Measurements from ENCODE around the gene SLC47A2. TPM values are rescaled to one million over a fixed set of nuclear protein-coding genes. Genes with fewer than 3 reads are reported as not detected.

SLC47A2 gene
- polyA plus RNA-seq, 1 donor: 0.27 TPM

DNA sequence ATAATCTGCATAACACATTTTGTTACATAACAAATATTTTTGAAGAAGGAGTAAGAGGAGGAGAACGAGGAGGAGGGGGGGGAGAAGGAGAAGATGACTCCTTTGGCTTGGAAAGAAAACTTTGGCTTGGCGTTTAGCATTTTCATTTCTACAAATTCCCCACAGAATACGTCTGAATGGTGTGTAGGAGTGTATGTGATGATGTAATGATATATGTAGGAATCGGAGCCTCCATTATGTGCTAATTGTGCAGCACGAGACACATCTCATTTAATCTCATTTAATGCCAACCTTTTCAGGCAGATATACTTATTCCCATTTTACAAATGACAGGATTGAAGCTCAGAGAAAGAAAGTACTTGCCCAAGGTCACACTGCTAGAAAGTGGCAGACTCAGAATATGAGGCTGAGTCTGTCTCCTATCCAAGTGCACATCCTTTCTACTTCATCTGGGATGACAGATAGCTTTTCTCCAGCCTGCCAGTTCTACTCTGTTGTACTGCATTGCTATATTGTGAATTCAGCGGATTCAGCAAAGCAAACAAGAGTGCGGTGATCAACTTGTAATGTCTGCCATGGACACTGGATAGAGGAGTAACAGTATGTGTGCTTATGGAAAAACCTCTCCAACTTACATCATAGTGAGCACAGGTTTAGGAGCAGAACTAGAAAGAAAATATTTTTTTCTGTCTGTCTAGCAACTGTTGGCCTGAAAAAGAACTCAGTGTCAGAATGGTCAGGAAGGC is 10.4 kb upstream of the SLC47A2 start:
- DNase-seq: no peak

DNA sequence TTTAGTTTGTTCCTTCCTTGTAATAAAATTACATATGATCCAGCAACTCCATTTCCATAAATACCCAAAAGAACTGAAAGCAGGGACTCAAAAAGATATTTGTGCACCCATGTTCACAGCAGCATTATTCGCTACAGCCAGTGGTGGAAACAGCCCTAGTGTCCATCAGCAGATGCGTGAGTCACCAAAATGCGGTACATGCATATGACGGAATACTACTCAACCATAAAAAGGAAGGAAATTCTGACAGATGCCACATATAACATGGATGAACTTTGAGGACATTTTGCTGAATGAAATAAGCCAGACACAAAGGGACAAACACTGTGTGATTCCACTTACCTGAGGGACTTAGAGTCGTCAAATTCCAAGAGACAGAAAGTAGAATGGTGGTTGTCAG is 9.1 kb upstream of the SLC47A2 start:
- no peak for DNase-seq

DNA sequence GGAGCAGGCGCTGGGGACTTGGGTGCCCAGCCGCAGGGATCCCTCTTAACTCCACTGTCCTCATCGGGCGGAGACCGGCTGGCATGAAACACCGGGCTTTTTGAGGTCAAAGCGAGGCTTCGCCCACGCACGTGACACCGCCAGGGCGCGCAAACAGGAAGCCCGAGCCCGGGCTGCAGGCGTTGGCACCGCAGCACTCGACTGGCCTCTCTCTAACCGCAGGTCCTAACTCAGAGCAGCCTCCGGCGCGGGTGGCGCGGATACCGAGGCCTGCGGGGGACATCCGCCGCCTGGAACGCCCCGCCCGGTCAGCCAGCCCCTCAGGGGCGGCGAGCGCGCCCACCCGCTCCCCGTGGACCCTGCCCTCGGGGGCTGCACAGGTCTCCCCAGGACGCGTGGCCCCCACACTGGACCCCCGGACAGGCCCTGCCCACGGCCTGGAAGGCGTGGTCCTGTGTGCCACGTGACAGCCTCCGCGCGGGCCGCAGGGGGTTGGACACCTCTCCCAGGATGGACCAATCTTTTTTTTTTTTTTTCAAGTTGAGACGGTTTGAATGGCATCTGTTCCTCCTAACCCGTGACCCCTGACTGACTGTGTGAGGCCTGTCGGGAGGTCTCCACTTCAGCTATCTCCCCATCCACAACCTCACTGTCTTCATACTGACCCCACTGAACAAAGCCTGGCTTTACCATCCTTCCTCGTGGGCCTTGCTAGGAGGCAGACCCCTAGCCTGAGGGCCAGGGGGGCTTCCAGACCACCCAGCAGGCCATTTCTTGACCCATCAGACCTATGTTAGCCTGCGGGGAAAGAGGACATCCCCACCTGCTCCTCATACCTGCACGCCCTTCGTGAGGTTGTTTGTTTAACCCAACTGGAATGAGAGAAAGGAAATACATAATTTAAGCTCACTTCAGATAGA is 8.4 kb upstream of the SLC47A2 start:
- DNase-seq: no peak

DNA sequence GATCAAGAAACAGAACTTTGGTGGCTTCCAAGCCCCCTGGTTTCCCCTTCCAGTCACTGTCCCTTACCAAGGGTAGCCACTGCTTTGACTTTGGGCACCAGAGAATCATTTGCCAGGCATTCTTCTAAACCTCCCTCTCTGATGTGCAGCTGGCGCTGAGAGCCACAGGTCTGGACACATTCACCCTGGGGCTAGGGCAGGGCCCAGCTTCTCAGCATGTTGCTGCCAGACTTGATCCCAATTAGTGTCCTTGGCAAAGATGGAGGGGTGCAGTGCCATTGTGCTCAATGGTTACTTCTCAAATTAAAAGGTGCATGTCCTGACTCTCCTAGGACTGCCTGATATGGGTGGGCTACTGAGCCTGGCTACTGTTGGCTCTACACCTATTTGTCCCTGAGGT is 7.6 kb upstream of the SLC47A2 start:
- no peak for DNase-seq

DNA sequence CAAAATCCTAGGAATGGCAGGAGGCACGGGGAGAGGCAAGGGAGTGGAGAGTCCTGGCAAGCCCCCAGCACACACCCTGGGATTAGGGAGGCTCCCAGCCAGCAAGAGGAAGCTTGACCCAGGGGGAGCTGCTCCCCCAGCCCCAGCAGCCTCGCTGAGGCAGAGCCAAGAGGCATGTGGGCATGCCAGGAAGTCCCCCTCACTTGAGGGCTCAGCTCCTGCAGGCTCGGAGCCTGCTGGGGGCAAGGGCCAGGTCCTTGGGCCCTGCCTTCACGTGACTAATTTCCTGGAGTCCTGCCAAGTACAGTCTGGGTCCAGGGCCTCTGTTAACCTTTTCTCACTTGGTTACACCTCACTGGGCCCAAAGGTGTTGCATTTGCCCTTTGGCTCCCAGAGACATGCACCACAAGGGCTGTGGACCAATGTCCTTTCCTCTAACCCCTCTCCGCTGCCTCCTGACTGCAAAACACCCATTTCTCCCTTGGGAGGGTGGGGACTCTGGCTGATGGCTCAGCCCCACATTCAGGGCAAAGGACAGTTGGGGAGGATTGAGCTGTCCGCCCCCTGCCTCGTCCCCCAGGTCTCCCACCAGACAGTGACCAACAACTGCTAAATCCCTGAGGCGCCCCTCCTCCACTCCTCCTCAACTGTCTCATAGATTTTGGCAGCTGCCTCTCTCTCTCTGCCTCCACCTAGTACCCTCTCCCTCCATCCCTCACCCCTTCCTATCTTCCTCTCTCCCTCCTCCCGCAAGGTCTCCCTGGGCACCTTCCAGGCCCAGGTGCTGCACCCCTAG is 4.4 kb upstream of the SLC47A2 start:
- no peak for DNase-seq

DNA sequence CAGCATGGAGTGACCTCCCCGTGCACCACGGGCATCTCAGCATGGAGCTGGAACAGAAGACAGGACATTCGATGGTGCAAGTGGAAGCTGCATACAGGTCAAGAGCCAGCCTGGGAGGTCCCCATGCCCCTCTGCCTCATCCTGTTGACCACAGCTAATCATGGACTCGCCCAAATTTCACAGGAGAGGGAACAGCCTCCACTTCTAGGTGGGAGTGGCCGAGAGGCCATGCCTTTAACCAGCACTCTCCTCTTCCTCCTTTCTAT is 3.8 kb upstream of the SLC47A2 start:
- DNase-seq: no peak

DNA sequence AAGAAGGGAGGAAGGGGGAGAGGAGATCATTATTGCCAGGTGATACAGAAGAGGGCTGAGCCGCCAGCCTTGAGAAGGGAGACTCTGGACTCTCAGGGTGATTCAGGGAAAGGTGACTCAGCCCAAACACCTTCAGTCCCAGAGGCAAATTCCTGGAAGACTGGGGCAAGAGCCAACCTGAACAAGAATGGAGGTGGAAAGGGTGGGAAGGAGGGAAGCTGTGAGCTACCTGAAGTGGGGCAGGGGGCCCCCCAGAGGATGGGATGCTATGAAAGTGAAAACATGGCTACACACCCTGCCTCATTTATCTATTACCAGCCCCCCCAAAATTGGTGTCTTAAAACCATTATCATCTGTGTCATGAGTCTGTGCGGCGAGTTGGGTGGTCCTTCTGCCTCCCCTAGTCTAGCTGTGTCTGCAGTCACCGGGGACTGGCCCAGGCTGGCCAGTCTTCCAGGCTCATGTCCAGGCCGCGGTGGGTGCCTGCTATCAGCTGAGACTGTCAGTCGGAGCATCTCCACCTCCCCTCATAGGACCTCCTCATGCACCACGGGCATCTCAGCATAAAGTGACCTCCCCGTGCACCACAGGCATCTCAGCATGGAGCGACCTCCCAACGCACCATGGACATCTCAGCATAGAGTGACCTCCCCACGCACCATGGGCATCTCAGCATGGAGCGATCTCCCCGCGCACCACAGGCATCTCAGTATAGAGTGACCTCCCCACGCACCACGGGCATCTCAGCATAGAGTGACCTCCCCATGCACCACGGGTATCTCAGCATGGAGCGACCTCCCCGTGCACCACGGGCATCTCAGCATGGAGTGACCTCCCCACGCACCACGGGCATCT is 3.2 kb upstream of the SLC47A2 start:
- DNase-seq: no peak

DNA sequence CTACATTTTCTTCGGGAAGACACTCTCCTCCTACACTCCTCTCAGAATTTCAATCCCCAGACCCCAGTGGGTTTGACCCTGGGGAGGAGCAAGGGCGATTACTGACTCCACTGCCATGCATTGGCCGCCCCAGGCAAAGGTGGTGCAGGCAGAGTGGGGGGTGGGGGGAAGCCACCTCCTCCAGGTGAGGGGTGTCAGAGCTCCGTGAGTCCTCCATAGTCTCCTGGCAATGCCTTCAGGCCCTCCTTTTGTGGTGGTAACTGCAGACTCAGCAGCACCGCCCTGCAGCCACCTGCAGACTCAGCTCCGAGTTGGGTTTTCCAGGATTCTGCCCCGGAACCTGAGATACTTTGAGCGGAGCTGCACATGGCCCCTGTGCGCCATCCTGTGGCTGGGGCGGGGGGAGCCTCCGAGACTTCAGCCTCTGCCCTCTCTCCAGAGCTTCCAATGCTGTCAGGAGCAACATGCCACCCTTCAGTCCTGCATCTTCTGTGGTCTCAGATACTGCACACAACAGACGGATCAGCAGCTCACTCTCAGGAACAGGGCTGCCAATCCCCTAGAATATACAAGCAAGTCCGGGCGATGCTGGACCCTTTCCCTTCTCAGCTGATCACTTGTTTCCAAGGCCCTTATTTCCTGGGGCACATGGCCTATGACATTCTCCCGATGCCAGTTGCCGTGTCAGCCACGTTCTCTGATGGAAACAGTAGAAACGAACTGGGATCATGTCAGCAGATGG is 2.4 kb upstream of the SLC47A2 start:
- no peak for DNase-seq

DNA sequence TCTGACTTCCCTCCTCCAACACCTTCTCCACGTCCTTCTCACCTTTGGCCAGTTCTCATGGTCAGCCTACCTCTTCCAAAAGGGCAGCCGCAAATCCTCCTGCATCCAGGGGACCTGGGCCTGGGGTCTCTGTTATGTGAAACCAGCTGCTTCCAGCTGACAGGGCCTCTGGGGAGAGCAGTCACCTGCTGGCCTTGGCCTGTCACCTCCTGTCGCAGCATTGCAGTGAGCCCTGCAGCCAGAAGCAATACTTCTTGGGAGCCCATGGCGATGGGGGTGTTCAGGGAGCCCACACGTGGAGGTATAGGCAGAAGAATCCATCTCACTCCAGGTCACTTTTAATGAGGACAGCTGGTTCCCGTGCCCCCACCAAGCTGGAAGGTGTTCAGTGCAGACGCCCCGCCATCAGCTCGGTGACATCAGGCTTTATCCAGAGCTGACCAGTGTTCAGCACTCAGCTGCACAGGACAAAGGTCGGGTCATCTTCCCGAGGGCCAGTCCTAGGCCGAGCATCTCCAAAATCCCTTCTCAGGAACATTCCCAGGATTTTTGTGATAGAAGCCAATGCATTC is 1.7 kb upstream of the SLC47A2 start:
- DNase-seq: no peak

DNA sequence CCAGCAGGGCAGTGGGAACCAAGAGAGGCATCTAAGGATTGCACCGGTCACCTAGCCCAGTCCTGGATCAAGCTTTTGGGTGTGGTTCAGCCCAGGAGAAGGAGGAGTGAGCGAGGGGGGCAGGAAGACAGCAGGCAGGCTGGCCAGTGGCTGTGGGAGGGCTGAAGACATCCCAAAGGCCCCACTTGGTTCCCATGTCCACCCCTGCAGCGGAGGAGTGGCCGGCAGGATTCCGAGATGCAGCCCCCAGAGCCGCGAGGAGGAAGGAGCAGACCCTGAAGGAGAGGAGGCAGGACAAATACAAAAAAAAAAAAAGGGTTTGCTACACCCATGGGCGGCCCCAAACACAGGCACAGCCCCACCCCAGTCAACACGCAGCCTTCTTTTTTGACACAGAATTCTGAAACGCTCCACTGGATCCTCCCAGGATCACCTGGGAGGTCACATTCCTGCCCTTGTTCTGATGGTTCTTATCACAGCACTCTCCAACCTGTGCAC is 1.1 kb upstream of the SLC47A2 start:
- DNase-seq: no peak

DNA sequence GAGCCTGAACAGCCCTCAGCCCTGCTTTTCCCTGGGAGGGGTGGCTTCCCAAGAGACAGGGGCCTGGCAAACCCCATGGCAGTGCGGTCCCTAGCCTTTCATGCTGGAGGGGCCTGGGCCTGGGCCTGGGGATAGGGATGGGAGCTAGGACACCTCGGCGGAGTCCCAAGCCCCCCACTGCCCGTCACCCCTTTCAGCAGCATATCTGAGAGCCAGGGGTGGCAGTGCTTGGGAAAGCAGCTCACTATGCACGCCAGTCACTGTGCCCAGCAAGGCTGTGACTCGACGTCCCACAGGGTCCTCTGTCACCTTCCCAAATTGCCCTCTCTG is 612 bp upstream of the SLC47A2 start:
- DNase-seq: no peak

DNA sequence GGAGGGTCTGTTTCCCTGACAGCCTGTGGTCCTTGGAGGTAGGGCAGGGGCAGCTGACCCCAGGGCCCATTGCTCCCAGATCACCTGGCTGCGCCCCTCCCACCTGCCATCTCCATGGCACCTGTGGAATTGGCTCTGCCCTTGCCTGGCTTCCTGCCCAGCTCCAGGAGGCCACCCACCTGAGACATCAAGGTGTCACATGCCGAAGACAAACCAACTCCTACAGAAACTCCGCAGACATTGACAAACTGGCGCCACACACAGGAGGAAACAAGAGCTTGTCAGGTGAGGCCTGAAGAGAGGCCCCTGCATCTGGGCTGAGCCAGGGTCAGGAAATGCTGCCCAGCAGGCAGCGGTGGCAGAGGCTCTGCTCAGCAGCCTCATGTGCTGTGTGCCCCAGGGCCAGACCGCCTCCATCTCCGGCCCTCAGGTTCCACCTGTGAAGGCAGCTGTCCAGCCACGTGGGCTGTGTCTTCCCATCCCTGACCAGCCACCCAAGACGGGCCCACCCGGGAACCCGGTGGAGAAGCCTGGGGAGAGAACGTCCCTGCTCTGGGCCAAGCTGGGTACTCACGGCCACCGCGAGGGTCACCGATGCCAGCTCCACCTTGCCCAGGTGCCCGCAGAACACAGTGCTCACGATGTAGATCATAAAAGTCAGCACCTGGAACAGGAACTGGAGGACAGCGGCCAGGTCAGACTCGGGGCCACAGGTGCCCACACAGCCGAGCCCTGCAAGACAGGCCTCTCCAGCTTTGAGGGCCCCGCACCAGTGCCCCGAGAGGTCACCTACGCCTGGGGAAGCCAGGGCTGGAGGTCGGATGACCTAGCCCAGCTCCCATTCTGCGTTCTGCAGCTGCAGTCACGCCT is 1.6 kb downstream of the SLC47A2 start:
- DNase-seq: no peak

DNA sequence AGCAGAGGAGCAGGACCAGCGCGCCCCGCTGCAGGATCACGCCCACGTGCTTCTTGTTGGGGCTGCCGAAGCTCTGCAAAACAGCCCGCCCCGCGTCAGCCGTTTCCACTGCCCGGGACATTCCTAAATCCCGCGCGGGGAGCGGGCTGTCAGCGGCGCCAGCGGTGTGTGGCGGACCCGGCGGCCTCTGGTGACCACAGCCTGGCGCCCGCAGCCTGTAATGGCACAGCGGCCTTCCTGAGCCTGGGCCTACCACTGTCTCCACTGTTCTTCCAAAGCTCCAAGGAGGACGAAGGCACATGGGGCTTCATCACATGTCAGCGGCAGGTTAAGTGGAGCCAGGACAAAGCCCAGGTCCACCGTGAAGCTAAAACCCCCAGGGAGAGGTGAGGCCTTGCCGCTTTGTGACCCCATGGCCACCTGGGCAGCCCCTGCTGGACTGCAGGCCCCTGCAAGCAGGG is 2.5 kb downstream of the SLC47A2 start:
- DNase-seq: no peak

DNA sequence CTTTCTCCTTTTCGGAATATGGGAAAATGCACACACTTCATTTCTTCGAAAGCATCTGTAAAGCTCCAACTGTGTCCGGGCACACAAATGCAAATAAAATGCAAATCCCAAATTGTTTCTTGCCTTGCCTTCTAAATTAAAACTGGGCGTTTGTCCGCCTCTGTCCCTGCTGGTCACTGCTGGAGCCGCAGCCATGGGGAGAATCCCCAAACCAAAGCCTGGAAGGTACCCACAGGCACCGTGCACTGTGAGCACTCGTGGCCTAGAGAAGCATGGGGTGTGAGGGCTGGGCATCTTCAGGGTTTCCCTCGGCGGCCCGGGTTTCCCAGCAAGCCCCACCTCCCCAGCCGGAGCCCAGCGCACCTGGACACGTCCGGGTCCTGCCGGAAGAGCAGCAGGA is 2.9 kb downstream of the SLC47A2 start:
- DNase-seq: no peak

DNA sequence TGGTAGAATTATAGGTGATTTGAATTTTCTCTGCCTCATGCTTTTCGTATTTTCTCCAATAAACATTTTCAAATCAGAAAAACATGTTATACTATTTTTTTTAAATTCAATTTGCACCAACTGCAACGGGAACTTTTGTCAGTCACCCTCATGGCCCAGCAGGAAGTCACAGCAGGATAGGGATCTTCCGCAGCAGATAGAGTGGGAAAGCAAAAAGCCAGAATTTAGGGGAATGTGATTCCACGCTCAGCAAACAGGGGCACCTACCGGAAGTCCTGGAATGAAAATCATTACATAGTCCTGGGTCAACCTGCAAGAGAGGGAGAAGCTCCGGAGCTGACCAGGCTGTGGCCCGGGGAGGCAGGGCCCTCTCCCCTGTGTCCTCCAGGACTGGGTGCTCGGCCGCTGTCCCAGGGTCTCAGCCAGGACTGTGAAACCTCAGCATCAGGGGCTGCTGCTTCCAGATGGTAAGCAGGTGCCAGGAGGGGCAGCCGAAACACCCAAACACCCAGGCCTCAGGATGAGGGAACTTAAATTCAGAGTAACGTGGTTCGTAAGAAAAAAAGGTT is 3.9 kb downstream of the SLC47A2 start:
- no peak for DNase-seq

DNA sequence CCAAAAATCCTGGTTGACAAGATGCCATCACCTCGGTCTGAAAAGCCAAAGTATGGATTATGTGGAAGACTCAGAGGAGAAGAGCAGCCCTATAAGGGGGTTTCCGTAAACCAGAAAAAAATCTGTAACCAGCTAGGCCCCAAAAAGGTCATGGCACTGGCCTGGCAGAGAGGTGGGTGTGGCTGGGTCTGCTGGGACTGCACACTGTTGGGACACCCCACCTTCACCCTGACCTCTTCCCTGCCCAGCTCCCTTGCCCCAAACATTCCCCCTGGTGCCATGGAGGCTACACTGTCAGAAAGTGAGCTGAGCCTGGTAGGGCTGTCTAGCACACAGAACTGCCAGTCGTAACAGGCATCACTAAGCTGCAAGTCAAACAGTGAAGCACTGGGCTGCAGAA is 6.5 kb downstream of the SLC47A2 start:
- DNase-seq: no peak

DNA sequence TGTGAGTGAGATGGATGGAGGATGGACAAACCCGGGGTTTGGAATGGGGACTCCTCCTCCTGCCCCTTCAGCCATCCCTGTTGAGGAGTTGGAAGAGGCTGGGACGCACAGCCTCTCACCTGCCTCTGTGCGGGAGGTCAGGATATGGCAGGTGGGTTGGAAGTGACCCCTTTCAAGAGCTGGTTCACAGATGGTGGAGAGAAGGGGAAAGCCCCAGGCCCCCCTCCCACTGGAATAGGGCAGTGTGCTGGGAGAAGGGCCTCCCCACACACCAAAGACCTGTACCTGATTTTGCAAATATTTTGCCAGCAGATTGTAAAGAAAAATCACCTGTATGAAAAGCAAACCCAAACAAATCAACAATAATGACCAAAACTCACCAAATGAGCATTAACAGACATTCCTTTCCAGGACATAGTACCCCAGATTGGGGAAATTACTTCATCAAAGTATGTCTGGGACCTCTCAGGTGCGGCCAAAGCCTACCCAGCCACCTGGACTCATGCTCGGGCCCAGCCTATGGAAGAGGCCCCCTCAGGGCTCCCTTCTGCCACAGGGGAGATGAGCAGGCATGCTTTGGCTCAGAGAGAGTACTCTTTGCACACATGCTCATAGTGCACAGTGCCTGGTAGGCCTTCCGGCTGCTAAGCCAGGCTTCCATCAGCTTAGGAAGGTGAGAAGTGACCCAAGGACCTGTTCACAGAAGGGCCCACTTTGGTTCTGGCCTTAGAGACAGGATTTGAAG is 7.8 kb downstream of the SLC47A2 start:
- no peak for DNase-seq

DNA sequence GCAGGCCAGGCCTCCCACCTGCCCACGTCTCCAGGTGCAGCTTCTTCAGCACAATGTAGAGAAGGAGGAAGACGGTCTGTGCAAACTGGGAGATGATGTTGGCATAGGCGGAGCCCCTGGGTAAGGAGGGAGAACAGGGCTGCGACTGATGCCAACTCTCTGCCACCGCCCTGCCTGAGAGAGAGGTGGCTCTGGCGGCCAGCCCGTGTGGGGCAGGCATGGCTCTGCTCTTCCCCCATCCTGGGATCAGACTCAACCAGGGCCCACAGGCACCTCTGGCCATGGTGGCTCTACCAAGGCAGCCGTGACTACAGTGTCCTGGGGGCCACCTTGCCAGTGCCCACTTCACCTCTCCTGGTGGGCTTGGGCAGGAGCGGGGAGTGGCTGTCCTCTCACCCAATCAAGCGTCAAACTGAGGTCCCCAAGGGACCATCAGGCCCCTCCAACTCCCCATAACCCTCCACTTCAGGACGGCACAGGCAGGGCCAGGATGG is 8.6 kb downstream of the SLC47A2 start:
- DNase-seq: no peak
